HepG2 (cell line): ENCODE data around the gene RETN.

Experiments used
- CBFB ChIP-seq: sonication (generic); formaldehyde crosslinking; IDR thresholded peaks from 2 replicates; pipeline ENCODE4 v1.4.0; 2020; ENCODE audit warnings: missing genetic modification reagents
- CTCF ChIP-seq: sonication (generic); formaldehyde crosslinking; IDR thresholded peaks from 2 replicates; pipeline ENCODE4 v1.5.0; 2020; ENCODE audit warnings: mild to moderate bottlenecking, missing genetic modification reagents, moderate library complexity
- MAZ ChIP-seq, 2 experiments: sonication (generic) in 1 of 2; formaldehyde crosslinking in 1 of 2; IDR thresholded peaks; 2 replicates each; pipeline versions ENCODE4 v1.5.0 to v1.6.1; 2012 to 2020; ENCODE audit warnings: low read depth in 2 of 2, mild to moderate bottlenecking in 2 of 2, borderline replicate concordance in 1 of 2, improper control_type of control experiment in 1 of 2, low read length in 1 of 2, missing genetic modification reagents in 1 of 2, moderate library complexity in 1 of 2
- MIXL1 ChIP-seq: IDR thresholded peaks from 2 replicates; pipeline ENCODE4 v1.6.1; 2016
- RXRB ChIP-seq: IDR thresholded peaks from 2 replicates; pipeline ENCODE4 v1.6.1; 2016; ENCODE audit warnings: borderline replicate concordance, missing genetic modification reagents, missing compliant biosample characterization
- SALL2 ChIP-seq: sonication (generic); formaldehyde crosslinking; IDR thresholded peaks from 2 replicates; pipeline ENCODE4 v1.8.1; 2023; ENCODE audit warnings: mild to moderate bottlenecking, missing genetic modification reagents, inconsistent platforms
- THRA ChIP-seq: sonication (generic); formaldehyde crosslinking; IDR thresholded peaks from 2 replicates; pipeline ENCODE4 v1.4.0; 2020; ENCODE audit warnings: missing genetic modification reagents, borderline replicate concordance
- ZBED4 ChIP-seq: sonication (generic); formaldehyde crosslinking; IDR thresholded peaks from 2 replicates; pipeline ENCODE4 v1.4.0; 2020; ENCODE audit warnings: missing genetic modification reagents, borderline replicate concordance
- ZBTB26 ChIP-seq: IDR thresholded peaks from 2 replicates; pipeline ENCODE4 v1.6.1; 2016; ENCODE audit warnings: missing compliant biosample characterization, missing genetic modification reagents, borderline replicate concordance
- ZBTB33 ChIP-seq: sonication (generic); formaldehyde crosslinking; IDR thresholded peaks from 2 replicates; pipeline ENCODE4 v1.4.0; 2020; ENCODE audit warnings: missing genetic modification reagents
- ZFP36L2 ChIP-seq: sonication (generic); formaldehyde crosslinking; IDR thresholded peaks from 2 replicates; pipeline ENCODE4 v1.4.0; 2020; ENCODE audit warnings: missing genetic modification reagents

- TF ChIP-seq ZBTB33 (CRISPR knock-in tag) = no peak
- no peak for TF ChIP-seq ZBED4
- no peak for TF ChIP-seq ZFP36L2 (CRISPR knock-in tag)
- no peak for TF ChIP-seq THRA (CRISPR knock-in tag)
- no peak for TF ChIP-seq CTCF
- no peak for TF ChIP-seq MAZ (IDR thresholded peaks at IDR 0.05; ENCODE audit: borderline replicate concordance, low read depth, low read length)
- no peak for TF ChIP-seq MAZ (CRISPR knock-in tag; IDR thresholded peaks at IDR 0.05; ENCODE audit: low read depth)
- no peak for TF ChIP-seq ZBTB26 (CRISPR knock-in tag)
- TF ChIP-seq RXRB (CRISPR knock-in tag) = no peak
- no peak for TF ChIP-seq SALL2 (CRISPR knock-in tag)
- no peak for TF ChIP-seq CBFB (CRISPR knock-in tag)
- no peak for TF ChIP-seq MIXL1 (CRISPR knock-in tag)
Observed at GRCh38 chr19:7691497-7691896, 22.6 kb downstream of the RETN start.
